IPS-18a (cell line): ENCODE results near the gene SORCS2.

Experiments
- H3K27ac ChIP-seq: one replicate; pipeline ENCODE4 v1.5.1; 2013; ENCODE audit warnings: low read length
- H3K27me3 ChIP-seq: one replicate; pipeline ENCODE4 v1.6.1; 2013; ENCODE audit warnings: mild to moderate bottlenecking, low read length; ENCODE audit not compliant: control insufficient read depth, insufficient read depth
- H3K36me3 ChIP-seq: one replicate; pipeline ENCODE4 v1.6.1; 2013; ENCODE audit warnings: low read depth, low read length; ENCODE audit not compliant: control insufficient read depth
- H3K4me1 ChIP-seq: one replicate; pipeline ENCODE4 v1.6.1; 2013; ENCODE audit warnings: low read depth, low read length; ENCODE audit not compliant: control insufficient read depth
- H3K4me3 ChIP-seq: one replicate; pipeline ENCODE4 v1.5.1; 2013; ENCODE audit warnings: low read length
- H3K9ac ChIP-seq: one replicate; pipeline ENCODE4 v1.6.1; 2013; ENCODE audit warnings: mild to moderate bottlenecking, low read length, moderate library complexity
- H3K9me3 ChIP-seq: one replicate; pipeline ENCODE4 v1.6.1; 2013; ENCODE audit warnings: low read depth, low read length; ENCODE audit not compliant: control insufficient read depth

The SORCS2 gene

DNA sequence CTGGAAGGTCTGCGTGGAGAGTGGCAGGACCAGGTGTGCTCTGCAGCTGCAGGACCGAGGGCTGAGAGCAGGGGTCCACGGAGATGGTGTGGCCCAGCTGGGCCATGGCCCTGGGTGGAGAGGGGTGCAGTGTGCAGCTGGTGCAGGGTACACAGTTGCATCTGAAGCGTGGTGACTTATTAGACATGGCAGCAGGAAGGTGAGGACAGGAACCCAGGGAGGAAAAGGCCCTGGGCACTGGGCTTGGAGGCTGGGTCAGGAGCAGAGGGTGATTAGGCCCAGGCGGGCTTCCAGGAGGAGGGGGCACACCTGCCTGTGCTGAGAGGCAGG lies 457.0 kb downstream of the SORCS2 start:
- Histone ChIP-seq H3K27me3 (no peaks in the 10 kb centered on the region), H3K9me3 (no peaks in the 10 kb centered on the region), H3K4me1 (peaks cover 13% of the 10 kb centered on the region), H3K27ac (no peak overlapping the region), H3K9ac (no peak overlapping the region), H3K36me3 (no peaks in the 10 kb centered on the region), H3K4me3 (no peak overlapping the region)

DNA sequence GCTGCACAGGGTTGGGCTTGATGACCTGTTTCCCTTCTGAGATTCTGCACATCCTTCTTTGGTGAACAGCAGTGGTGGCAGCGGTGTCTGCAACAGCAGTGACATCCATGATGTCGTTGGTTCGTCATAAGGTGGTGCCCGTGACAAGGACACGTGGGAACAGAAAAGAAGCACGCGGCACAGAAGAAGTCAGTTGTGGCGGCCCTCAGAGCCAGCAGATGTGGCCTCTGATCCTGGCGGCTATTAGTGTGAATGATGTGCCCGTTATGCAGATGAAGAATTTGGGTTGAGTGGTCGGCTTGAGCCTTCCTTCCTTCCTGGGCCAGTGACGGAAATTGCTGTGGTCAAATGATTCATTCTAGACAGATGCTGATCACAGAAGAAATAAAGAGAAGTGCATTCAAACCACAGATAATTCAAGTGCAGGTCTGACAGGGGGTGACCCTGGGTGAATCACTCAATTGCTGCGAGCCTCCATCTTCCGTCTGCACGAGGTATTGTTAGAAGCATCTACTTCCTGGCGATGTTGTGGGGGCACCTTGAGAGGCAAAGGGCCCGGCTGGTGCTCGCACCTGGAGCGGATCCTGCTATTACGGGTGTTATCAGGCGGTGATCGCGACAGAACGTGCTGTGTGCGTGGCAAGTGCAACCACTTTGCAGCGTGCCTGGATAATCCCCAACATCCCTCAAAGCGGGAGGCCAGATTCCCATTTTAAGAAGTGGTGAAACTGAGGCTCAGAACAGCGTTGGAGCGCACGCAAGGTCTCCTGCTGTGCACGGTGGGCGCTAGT lies 457.6 kb downstream of the SORCS2 start:
- Histone ChIP-seq H3K36me3 (no peaks in the 10 kb centered on the region), H3K27ac (no peak overlapping the region), H3K4me1 (peaks cover 13% of the 10 kb centered on the region), H3K27me3 (no peaks in the 10 kb centered on the region), H3K9me3 (no peaks in the 10 kb centered on the region), H3K4me3 (no peak overlapping the region), H3K9ac (no peak overlapping the region)

- H3K27ac ChIP-seq, result no peak overlapping the region
Observed at GRCh38 chr4:7650606-7651385, 458.5 kb downstream of the SORCS2 start.

DNA sequence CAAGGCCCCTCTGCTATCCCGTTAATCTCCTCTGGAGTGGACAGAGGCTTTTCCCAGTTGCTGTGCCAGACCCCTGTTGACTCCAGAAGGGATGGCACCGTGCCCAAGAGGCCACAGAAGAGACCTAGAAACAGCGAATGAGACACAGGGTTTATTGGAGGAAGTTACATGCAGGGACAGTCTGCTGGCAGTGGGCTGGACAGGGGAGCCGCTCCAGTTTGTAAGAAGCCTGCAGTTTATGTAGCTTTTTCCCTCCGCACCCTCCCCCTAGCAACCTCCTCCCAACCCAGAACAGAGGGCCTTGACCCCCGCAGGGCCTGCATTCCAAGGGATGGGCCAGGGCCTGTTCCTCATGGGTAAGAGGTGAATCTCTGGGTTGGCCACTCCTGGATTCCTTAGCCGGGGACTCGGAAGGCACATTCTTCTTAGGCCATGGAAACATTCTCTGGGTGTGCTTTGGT lies 459.2 kb downstream of the SORCS2 start:
- Histone ChIP-seq H3K36me3 (no peaks in the 10 kb centered on the region), H3K4me3 (no peak overlapping the region), H3K9ac (no peak overlapping the region), H3K27me3 (no peaks in the 10 kb centered on the region), H3K4me1 (peaks cover 18% of the 10 kb centered on the region), H3K27ac (no peak overlapping the region), H3K9me3 (no peaks in the 10 kb centered on the region)

More at GRCh38 chr4:7650606-7651385, 458.5 kb downstream of the SORCS2 start:
- no peak overlapping the region for H3K4me3 ChIP-seq
- H3K4me1 ChIP-seq, result peaks cover 18% of the 10 kb centered on the region
- no peaks in the 10 kb centered on the region for H3K27me3 ChIP-seq
- H3K36me3 ChIP-seq, result no peaks in the 10 kb centered on the region
- H3K9me3 ChIP-seq, result no peaks in the 10 kb centered on the region
- no peak overlapping the region for H3K9ac ChIP-seq

DNA sequence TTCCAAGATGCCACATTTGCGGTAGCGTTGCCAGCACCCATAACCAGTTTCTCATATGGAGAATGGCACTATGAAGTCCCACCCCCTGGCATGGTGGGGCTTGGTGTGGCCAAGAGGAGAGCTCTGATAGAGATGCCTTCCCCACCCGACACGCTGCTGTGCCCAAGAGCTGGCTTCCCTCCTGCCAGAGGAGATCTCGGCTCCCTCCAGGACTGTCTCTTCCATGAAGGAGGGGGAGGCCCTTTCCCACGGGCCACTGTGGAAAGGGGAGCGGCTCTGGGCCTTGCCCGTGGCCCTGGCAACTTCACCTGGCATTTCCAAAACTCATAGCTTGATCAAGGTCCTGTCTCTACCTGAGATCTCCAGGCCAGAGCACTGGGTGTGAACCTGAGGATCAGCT lies 459.7 kb downstream of the SORCS2 start:
- H3K9ac ChIP-seq, result no peak overlapping the region
- peaks cover 18% of the 10 kb centered on the region for H3K4me1 ChIP-seq
- no peak overlapping the region for H3K27ac ChIP-seq
- no peak overlapping the region for H3K4me3 ChIP-seq
- no peaks in the 10 kb centered on the region for H3K36me3 ChIP-seq
- no peaks in the 10 kb centered on the region for H3K27me3 ChIP-seq
- H3K9me3 ChIP-seq, result no peaks in the 10 kb centered on the region

DNA sequence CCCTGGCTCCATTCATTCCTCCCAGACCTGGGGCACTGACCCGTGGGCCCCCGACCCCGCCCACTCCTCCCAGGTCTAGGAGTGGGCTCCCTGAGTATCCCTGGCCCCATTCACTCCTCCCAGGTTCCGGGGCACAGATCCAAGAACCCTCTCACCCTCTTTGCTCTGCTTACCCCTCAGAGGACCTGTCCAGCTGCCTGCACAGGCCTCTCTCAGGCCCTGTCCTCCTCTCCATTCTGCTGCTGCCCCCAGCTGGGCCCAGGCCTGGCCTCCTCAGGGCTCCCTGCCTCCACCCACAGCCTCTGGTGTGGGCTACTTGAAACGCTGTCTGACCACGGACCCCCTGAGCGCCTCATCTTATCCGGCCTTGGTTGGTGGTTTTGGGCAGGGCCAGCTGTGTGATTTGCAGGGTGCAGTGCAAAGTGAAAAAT lies 460.1 kb downstream of the SORCS2 start:
- Histone ChIP-seq H3K4me1 (peaks cover 18% of the 10 kb centered on the region), H3K36me3 (no peaks in the 10 kb centered on the region), H3K27me3 (no peaks in the 10 kb centered on the region), H3K27ac (no peak overlapping the region), H3K4me3 (no peak overlapping the region), H3K9ac (no peak overlapping the region), H3K9me3 (no peaks in the 10 kb centered on the region)

GRCh38 chr4:7652906-7653305 lies 460.6 kb downstream of the SORCS2 start:
- H3K36me3 ChIP-seq, result no peaks in the 10 kb centered on the region
- H3K27ac ChIP-seq, result no peak overlapping the region
- H3K27me3 ChIP-seq, result no peaks in the 10 kb centered on the region
- no peak overlapping the region for H3K9ac ChIP-seq
- no peaks in the 10 kb centered on the region for H3K9me3 ChIP-seq
- no peak overlapping the region for H3K4me3 ChIP-seq
- H3K4me1 ChIP-seq, result peaks cover 18% of the 10 kb centered on the region

DNA sequence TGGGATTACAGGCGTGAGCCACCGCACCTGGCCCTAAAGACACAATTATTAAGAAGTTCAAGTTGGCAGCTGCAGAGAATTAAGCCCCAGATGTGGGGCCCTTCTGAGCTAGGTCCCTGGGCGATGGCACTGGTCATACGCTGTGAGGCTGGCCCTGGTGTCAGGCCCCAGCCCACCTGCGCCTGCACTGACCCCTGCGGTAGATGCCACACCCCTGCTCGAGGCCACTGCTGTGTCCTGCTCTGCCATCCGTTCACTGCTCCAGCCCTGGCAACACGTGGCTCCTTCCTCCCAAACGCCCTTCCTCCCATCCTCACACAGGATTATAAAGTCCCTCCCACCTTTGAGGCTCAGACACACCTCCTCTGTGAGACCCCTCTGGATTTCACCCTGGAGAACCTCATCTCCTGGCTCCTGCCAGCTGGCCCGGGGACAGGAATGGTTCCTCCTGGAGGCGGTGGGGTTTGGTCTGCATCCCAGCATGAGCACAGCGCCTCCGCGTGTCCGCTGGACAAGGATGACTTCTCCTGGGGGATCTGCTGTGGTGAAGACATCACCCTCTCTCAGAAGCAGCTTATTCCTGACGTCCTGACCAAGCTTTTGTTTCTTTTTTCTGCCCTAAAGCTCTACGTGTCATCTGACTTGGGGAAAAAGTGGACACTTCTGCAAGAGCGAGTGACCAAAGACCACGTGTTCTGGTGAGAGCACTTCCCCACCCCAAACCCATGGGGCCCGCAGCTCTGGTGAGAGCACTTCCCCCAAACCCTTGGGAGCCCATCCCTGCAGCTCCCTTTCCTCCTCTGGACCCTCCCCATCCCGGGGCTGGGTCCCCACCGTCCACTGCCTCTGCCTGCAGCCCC lies 461.4 kb downstream of the SORCS2 start:
- Histone ChIP-seq H3K4me1 (peaks cover 18% of the 10 kb centered on the region), H3K9me3 (no peaks in the 10 kb centered on the region), H3K27me3 (no peaks in the 10 kb centered on the region), H3K36me3 (no peaks in the 10 kb centered on the region), H3K9ac (no peak overlapping the region), H3K4me3 (no peak overlapping the region), H3K27ac (no peak overlapping the region)

DNA sequence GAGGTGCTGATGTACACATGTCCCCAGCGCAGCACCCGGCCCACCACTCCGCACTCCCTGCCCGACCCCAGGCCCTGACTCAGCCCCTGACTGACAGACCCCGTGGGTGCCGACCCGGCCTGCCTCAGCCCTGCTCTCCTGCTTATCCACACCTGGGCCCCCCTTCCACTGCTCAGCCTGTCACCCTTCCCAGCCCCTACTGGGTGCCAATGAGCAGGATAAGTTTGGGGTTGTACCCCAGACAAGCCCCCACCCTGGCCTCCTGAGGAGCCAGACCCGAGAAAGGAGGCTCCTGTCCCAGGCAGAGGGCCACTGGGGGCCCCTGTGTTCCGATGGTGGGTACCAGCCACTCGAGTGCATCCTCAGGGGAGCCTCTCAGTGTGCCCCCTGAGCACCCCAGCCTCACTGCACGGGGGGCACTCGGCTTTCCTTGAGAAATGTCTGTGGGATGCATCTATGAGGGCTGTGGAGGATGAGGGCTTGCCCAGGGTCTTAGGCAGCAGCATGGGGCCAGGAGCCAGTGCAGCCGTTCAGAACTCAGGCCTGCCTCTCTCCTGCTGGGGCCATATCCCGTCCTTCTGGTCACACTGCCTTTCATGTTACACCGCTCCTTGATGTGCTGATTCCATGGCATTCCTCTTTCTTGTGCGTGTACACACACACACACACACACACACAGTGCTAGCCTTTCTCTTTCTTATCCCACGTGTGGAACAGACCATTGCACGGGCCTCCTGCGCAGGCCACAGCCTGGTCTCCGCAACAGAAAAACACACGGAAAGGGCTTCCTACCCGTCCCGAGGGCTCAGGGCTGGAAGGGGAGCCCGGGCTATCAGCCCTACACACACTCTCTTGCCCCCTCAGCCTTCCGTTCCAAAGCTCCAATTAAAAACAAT lies 462.5 kb downstream of the SORCS2 start:
- Histone ChIP-seq H3K4me1 (peaks cover 18% of the 10 kb centered on the region), H3K27me3 (no peaks in the 10 kb centered on the region), H3K4me3 (no peak overlapping the region), H3K27ac (no peak overlapping the region), H3K9ac (no peak overlapping the region), H3K9me3 (no peaks in the 10 kb centered on the region), H3K36me3 (no peaks in the 10 kb centered on the region)

GRCh38 chr4:7655511-7656243 lies 463.3 kb downstream of the SORCS2 start:
- no peak overlapping the region for H3K9ac ChIP-seq
- no peak overlapping the region for H3K4me3 ChIP-seq
- no peak overlapping the region for H3K27ac ChIP-seq
- no peaks in the 10 kb centered on the region for H3K27me3 ChIP-seq
- H3K9me3 ChIP-seq, result no peaks in the 10 kb centered on the region
- no peaks in the 10 kb centered on the region for H3K36me3 ChIP-seq
- peaks cover 18% of the 10 kb centered on the region for H3K4me1 ChIP-seq
